ENCODE data around the gene PRR33.

The PRR33 gene

GRCh38 chr11:1906611-1907423 lies 15.1 kb upstream of the PRR33 start:
- Histone ChIP-seq H3K36me3 (ENCODE audit: control insufficient read depth, insufficient read depth, low read length) (no peaks in the 10 kb centered on the region), H3K27me3 (replicated peaks; ENCODE audit: control insufficient read depth, insufficient read depth, low read length) (0 out of 2 replicates have a peak, but pooled peaks cover 1% of the 10 kb centered on the region), H3K4me3 (replicated peaks; ENCODE audit: low read depth, low read length) (no peak overlapping the region)
- DNase-seq (ENCODE audit: extremely low read depth, insufficient read length) = no peak
- TF ChIP-seq CTCF (IDR thresholded peaks at IDR 0.05; ENCODE audit: insufficient read depth, low read length, poor library complexity, severe bottlenecking) = no peak

GRCh38 chr11:1906181-1906580 lies 14.5 kb upstream of the PRR33 start:
- H3K4me3 ChIP-seq (replicated peaks; ENCODE audit: low read depth, low read length) = no peak overlapping the region
- no peak for TF ChIP-seq CTCF (IDR thresholded peaks at IDR 0.05; ENCODE audit: insufficient read depth, low read length, poor library complexity, severe bottlenecking)
- no peaks in the 10 kb centered on the region for H3K36me3 ChIP-seq (ENCODE audit: control insufficient read depth, insufficient read depth, low read length)
- DNase-seq (ENCODE audit: extremely low read depth, insufficient read length) = no peak
- 0 out of 2 replicates have a peak, but pooled peaks cover 1% of the 10 kb centered on the region for H3K27me3 ChIP-seq (replicated peaks; ENCODE audit: control insufficient read depth, insufficient read depth, low read length)

GRCh38 chr11:1899686-1900085 lies 8.0 kb upstream of the PRR33 start:
- no peak overlapping the region for H3K4me3 ChIP-seq (replicated peaks; ENCODE audit: low read depth, low read length)
- no peak for TF ChIP-seq CTCF (IDR thresholded peaks at IDR 0.05; ENCODE audit: insufficient read depth, low read length, poor library complexity, severe bottlenecking)
- no peaks in the 10 kb centered on the region for H3K36me3 ChIP-seq (ENCODE audit: control insufficient read depth, insufficient read depth, low read length)
- no peak for DNase-seq (ENCODE audit: extremely low read depth, insufficient read length)
- H3K27me3 ChIP-seq (replicated peaks; ENCODE audit: control insufficient read depth, insufficient read depth, low read length) = no peaks in the 10 kb centered on the region; the same call in 1 of the 2 replicates

- TF ChIP-seq CTCF (IDR thresholded peaks at IDR 0.05; ENCODE audit: insufficient read depth, low read length, poor library complexity, severe bottlenecking) = no peak
- Histone ChIP-seq H3K4me3 (replicated peaks; ENCODE audit: low read depth, low read length) (no peak overlapping the region), H3K27me3 (replicated peaks; ENCODE audit: control insufficient read depth, insufficient read depth, low read length) (no peaks in the 10 kb centered on the region; the same call in 1 of the 2 replicates), H3K36me3 (ENCODE audit: control insufficient read depth, insufficient read depth, low read length) (no peaks in the 10 kb centered on the region)
- DNase-seq (ENCODE audit: extremely low read depth, insufficient read length) = no peak
Measured at GRCh38 chr11:1899090-1899489, 7.4 kb upstream of the PRR33 start.

- Histone ChIP-seq H3K4me3 (replicated peaks; ENCODE audit: low read depth, low read length) (no peak overlapping the region; the same call in 1 of the 2 replicates), H3K27me3 (replicated peaks; ENCODE audit: control insufficient read depth, insufficient read depth, low read length) (no peaks in the 10 kb centered on the region; the same call in 1 of the 2 replicates), H3K36me3 (ENCODE audit: control insufficient read depth, insufficient read depth, low read length) (no peaks in the 10 kb centered on the region)
- TF ChIP-seq CTCF (IDR thresholded peaks at IDR 0.05; ENCODE audit: insufficient read depth, low read length, poor library complexity, severe bottlenecking) = no peak
- DNase-seq (ENCODE audit: extremely low read depth, insufficient read length) = no peak
Measured at GRCh38 chr11:1896923-1897322, 5.2 kb upstream of the PRR33 start.

All from GM06990 (cell line).